Mesothelial cell of epicardium (in vitro differentiated cells): ENCODE results near the gene SCGB1D4. TPM values are rescaled to one million over a fixed set of nuclear protein-coding genes. Genes with fewer than 3 reads are reported as not detected.
A peak's percentile ranks its signal among the peaks of the same experiment; 100 is the strongest.

ENCODE experiments used
- DNase-seq, 2 experiments: peaks; one replicate each; pipeline ENCODE4 v3.0.0; 2021; ENCODE audit warnings: low spot score in 2 of 2; ENCODE audit not compliant: unreplicated experiment in 2 of 2
- H3K27ac Mint-ChIP-seq: 2 replicates; pipeline ENCODE4 v1.8.0; 2021; ENCODE audit warnings: mixed read lengths
- H3K27me3 Mint-ChIP-seq: 2 replicates; pipeline ENCODE4 v1.8.0; 2021; ENCODE audit warnings: low read depth, mixed read lengths
- H3K36me3 Mint-ChIP-seq: 2 replicates; pipeline ENCODE4 v1.8.0; 2021; ENCODE audit warnings: mixed read lengths
- H3K4me1 Mint-ChIP-seq: 2 replicates; pipeline ENCODE4 v1.8.0; 2021; ENCODE audit warnings: mixed read lengths
- H3K4me3 Mint-ChIP-seq: 2 replicates; pipeline ENCODE4 v1.8.0; 2021; ENCODE audit warnings: mild to moderate bottlenecking, moderate library complexity, mixed read lengths
- H3K9me3 Mint-ChIP-seq: 2 replicates; pipeline ENCODE4 v1.8.0; 2021; ENCODE audit warnings: mixed read lengths
- CTCF ChIP-seq: fragments of 200-600 bp; sonication (generic); IDR thresholded peaks from one replicate; pipeline ENCODE4 v1.5.0; 2021; ENCODE audit warnings: antibody characterized with exemption; ENCODE audit not compliant: unreplicated experiment
- total RNA-seq: library from RNA; stranded (reverse); gene quantifications from 3 replicates; pipeline ENCODE4 v1.2.1, GENCODE V29; 2021

The SCGB1D4 gene
- total RNA-seq, 1 donor from 2014 or later, result not detected

- no peak overlapping the region for H3K27ac Mint-ChIP-seq
- H3K27me3 Mint-ChIP-seq, result peaks cover 22% of the 10 kb centered on the region
- H3K4me3 Mint-ChIP-seq, result no peak overlapping the region
These were observed 7.4 kb upstream of the SCGB1D4 start for GRCh38 chr11:62306227-62306626.

GRCh38 chr11:62295504-62295903, 3.4 kb downstream of the SCGB1D4 start:
- Mint-ChIP-seq H3K27ac (no peak overlapping the region), H3K36me3 (no peaks in the 10 kb centered on the region), H3K4me1 (no peaks in the 10 kb centered on the region), H3K9me3 (no peaks in the 10 kb centered on the region), H3K4me3 (no peak overlapping the region), H3K27me3 (peaks cover 16% of the 10 kb centered on the region)
- no peak for TF ChIP-seq CTCF
- peak in 1 of 2 experiments; percentile 66 for DNase-seq

More at GRCh38 chr11:62306227-62306626, 7.4 kb upstream of the SCGB1D4 start:
- DNase-seq, result no peak
- Mint-ChIP-seq H3K36me3 (no peaks in the 10 kb centered on the region), H3K4me1 (no peaks in the 10 kb centered on the region), H3K9me3 (peaks cover 12% of the 10 kb centered on the region)
- TF ChIP-seq CTCF, result no peak

DNA sequence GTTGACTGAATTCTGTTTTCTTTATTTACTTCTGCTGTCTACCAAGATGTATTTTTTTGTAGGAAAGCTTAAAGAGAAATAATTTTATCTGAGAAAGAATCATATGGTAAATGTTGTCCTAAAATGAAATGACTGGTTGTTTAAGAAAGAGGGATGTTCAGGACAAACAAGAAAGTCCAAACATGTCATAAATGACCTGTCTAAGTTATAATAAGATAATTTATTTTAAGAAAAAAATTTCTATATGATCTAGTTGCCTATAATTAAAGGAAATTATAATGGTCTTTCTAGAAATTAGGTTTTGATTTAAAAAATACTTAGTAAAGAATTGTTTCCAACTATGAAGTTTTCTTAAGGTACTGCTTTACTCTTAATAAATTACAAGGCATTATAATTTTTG, 18.4 kb downstream of the SCGB1D4 start:
- H3K27me3 Mint-ChIP-seq, result no peaks in the 10 kb centered on the region
- no peak for DNase-seq
- TF ChIP-seq CTCF, result no peak

DNA sequence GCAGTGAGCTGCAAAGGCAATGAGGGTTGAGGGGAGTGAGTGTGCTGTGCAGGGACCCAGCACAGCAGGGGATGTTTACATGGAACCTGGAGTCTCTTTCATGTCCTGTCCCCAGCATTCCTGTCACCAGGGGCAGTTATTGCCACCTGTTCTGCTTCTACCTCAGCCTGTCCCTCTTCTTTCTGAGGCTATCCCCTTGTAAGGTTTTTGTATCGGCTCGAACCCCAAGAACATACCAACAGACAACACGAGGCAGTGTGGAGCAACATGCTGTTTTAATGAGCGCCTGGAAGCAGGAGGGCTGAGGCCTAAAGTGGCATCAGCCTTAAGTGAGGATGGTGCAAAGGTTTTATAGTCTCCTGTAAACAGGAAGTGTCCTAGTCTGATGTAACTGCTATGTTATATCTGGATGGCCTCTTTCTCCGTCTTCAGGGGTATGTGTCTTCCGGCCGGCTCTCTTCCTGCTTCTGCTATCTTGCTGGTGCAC, 25.0 kb downstream of the SCGB1D4 start:
- H3K36me3 Mint-ChIP-seq, result no peaks in the 10 kb centered on the region
- no peak for DNase-seq
- TF ChIP-seq CTCF, result no peak
- H3K4me1 Mint-ChIP-seq, result no peaks in the 10 kb centered on the region
- no peak overlapping the region for H3K27ac Mint-ChIP-seq
- H3K4me3 Mint-ChIP-seq, result no peak overlapping the region
- peaks cover 12% of the 10 kb centered on the region for H3K27me3 Mint-ChIP-seq
- H3K9me3 Mint-ChIP-seq, result peaks cover 3% of the 10 kb centered on the region

More for the DNA sequence above, 18.4 kb downstream of the SCGB1D4 start:
- Mint-ChIP-seq H3K4me3 (no peak overlapping the region), H3K27ac (no peak overlapping the region), H3K4me1 (no peaks in the 10 kb centered on the region), H3K36me3 (peaks cover 2% of the 10 kb centered on the region), H3K9me3 (peaks cover 13% of the 10 kb centered on the region)

GRCh38 chr11:62273284-62273683, 25.6 kb downstream of the SCGB1D4 start:
- no peak overlapping the region for H3K27ac Mint-ChIP-seq

More at GRCh38 chr11:62273284-62273683, 25.6 kb downstream of the SCGB1D4 start:
- no peak for TF ChIP-seq CTCF
- H3K27me3 Mint-ChIP-seq, result peaks cover 16% of the 10 kb centered on the region
- no peak for DNase-seq
- H3K36me3 Mint-ChIP-seq, result no peaks in the 10 kb centered on the region
- H3K4me3 Mint-ChIP-seq, result no peak overlapping the region
- H3K9me3 Mint-ChIP-seq, result peaks cover 3% of the 10 kb centered on the region
- H3K4me1 Mint-ChIP-seq, result no peaks in the 10 kb centered on the region
